HG02852 (cell line): ENCODE data around the gene ZDHHC22.
A peak's percentile ranks its signal among the peaks of the same experiment; 100 is the strongest.

Experiments used
- ATAC-seq: cut with Tn5 transposase; IDR thresholded peaks from one replicate; pipeline ENCODE4 v1.9.1; 2021; ENCODE audit warnings: mild to moderate bottlenecking, moderate library complexity; ENCODE audit not compliant: unreplicated experiment

The ZDHHC22 gene

DNA sequence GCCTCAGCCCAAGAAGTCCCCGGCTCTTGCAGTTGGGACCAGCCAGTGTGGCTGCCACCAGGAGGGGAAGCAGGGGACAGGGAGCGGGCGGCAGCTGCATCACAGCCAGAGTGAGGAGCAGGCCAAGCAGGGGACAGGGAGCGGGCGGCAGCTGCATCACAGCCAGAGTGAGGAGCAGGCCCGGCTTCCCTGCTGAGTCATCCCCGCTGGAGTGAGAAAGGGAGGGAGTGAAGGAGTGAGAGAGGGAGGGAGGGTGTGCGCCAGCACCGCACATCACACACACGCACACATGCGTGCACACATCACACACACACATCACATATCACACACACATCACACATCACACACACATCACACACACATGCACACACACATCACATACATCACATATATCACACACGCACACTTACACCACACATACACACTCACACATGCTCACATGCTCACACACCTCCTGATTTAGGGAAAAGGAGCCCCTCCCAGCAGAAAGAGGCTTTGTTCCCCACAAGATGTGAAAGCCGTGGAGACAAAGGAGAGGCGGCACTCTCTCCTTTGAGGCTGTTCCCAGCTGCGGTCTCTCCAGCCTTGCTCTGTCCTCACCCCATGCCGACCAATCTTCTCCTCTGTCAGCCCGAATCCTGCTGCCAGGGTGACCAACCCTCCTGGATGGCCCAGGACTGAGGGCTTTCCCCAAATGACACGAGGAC is 16.7 kb upstream of the ZDHHC22 start:
- no peak for ATAC-seq

DNA sequence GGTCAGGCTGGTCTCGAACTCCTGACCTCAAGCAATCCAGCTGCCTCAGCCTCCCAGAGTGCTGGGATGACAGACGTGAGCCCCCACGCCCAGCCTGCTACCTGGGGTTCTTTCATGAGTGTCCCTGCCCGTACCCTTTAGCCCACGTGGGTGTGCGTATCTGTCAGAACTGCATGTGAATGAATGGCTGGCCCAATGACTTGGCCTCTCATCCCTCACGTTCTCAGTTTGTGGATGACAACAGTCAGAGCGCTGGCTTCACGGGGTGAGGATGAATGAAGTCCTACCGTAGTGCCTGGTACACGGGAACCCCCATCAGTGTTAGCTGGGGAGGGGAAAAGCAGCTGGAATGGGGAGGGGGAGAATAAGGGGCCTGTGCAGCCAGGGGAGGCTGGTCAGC is 16.1 kb upstream of the ZDHHC22 start:
- ATAC-seq, result no peak

DNA sequence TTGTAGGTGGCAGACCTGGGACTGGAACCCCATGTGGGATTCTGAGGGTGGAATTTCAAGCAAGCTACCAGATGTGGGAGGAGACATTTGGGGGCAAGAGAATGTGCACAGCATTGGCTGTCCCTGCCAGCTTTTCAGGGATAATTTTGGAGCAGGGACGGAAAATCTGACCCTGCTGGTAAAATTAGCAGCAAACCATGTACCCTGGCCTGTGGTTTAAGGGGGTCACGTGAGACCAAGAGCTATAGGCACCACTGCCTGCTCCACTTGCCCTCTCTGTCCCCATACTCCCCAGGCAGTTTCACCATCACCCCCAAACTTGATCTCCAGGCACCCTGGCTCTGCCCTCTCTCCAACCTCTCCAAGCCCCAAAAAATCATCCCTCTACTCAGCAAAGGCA is 13.5 kb upstream of the ZDHHC22 start:
- no peak for ATAC-seq

DNA sequence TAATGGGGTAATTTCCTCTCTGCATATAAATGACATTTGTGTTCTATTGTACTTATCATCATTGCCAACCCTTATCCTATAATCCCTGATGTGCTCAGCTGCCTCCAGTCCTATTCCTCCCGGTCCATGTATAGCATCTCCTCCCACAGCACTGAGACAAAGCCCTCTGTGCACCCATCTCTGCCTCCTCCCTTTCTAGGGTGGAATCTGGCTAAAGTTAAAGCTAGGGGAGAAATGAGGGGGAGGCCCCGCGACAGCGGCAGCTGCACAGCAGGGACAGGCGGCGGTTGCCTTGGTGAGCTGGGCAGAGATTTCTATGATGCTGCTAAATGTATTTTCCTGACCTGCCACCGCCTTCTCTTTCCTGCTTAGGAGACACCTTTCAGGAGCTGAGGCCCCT is 12.8 kb upstream of the ZDHHC22 start:
- ATAC-seq, result no peak

DNA sequence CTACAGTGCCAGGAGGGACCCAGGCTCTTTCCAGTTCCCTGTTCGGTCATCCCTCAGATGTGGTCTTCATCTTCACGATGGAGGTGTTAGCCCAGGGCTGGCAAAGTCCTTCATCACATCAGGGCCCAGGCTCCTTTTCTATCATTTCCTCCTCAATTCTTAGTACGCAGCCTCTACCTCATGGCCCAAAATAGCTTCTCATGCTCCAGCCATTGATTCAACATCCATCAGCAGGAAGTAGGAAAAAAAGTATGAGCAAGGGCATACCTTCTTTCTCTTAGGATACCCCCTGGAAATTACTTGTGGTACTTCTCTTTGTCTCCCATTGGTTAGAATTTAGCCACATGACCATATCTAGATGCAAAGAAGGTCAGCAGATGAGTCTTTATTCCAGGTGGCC is 12.2 kb upstream of the ZDHHC22 start:
- no peak for ATAC-seq

DNA sequence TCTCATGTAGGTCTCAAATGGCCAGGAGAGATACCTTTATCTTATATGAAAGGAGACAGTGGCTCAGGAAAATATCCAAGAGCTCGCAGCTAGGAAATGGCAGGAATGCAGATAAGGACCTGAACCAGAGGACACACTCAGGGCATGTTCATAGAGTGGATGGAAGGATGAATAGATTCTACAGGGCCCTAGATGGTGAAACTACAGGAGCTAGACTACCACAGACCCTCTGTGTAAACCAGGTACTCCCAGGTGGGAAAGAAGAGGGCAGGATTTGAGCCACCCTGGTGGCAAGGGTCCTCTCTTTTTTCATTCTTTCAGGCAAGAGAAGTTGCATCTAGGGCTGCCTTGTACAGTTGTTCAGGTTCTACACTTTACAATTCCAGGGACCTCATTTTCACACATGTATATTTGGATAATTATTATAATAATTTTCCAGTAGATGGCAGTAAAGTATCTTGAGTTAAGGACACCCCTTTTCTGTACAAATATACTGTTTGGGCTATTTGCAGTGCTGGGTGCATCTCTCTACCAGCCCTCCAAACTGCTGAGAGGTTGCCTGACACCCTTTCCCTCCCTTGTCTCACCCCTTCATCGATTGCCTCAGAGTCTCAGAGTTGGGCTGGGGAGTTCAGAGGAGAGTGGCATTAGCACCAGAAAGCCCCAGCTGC is 10.5 kb upstream of the ZDHHC22 start:
- ATAC-seq, result no peak

DNA sequence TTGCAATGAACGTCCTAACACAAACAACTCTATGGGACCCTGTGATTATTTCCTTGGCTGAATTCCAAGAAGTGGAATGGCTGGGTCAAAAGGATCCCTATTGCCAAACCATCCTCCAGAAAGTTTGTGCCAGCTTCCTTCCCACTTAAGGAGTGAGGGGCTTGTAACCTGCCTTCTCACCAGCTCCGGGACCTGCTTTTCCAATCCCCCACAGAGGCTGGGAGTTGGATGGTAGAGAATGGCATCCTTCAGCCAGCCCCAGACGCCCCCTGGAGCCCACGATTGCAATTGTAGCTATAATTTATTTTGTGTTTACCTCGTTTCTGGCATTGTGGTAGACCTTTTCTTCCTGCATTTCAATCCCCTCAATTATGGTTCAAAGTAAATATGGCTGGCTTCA is 9.7 kb upstream of the ZDHHC22 start:
- ATAC-seq, result no peak

DNA sequence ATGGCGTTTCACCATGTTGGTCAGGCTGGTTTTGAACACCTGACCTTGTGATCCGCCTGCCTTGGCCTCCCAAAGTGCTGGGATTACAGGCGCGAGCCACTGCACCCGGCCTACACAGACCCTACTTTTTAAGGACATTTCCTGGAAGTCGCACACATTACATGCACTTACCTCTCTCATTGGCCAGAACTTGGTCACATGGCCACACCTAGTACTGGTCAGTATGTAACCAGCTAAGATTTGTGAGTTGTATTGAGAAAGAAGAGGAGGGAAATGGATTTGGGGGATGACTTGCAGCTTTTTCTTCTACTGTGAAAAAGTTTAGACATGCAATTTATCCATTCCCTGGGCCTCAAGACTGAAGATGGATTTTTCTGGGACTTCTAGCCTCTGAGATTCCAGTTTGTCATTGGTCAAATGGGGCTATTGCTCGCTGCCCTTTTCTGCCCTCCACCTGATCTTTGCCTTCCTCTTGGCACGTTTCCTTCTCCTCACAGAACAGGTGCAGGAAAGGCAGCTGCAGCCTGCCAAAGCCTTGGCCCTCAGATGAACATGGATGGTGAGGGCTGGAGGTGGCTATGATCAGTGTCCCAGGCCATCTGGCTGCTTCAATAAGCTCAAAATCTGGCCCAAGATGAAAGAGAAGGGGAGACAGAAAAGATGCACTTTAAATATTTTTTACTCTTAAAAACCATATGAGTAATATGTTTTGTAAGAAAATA is 7.1 kb upstream of the ZDHHC22 start:
- ATAC-seq, result no peak

DNA sequence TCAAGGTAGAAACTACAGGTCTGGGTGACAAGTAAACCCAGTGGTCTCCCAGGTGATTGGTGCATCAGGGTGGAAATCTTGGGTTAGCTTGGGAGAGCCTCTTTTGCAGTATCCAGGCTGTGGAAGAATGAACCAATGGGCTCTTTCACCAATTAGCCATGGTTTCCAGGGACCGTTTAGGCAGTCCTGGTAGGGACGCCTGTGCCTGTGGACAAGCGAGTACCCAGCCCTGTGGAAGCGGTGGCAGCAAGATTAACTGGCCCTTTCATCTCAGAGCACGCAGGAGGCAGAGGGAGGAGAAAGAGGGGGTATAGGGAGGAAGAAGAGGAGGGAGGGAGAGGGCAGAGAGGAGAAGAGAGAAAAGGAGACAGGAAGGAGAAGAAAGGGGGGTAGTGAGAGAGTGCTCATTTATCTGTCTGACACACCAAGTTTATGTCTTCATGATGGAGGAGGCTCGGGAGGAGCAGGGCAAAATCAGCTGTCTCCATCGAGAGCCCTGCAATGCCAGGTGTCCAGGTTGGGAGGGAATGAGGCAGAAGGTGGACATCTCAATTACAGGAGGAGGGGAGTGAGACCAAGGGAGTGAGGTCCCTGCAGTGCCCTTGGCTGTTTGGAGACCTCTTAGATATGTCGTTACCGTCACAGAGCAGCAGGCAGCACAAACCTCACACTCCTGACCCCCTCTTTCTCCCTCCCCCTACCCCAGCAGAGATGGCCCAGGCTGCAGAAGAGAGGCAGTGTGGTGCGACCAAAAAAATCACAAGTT is 4.6 kb upstream of the ZDHHC22 start:
- no peak for ATAC-seq

DNA sequence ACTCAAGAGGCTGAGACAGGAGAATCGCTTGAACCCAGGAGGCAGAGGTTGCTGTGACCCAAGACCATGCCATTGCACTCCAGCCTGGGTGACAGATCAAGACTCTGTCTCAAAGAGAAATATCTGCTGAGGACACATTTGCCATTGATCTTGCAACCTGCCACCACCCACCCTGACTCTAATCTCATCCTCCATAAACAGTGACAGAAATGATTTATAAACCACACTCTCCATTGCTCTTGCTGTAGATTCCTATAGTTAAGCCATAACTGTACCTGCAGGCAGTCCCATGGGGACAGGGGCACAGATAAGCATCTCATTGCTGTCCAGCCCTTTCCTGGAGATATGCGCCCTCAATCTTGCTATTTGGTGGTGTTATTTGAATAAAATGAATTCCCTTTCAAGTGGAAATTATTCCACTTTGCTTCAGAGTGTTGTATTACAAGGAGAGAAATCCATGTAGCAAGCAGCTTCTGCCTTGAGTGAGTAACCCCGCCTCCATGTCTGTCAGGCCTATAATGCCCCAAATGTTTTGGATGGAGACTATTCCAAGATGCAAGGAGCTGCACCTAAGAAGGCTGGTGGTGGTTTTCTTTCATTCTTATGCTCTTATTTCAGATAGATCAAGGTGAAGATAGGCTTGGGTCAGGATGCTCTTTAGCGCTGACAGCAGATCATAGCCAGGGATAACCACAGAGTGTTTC is 3.0 kb upstream of the ZDHHC22 start:
- ATAC-seq, result no peak

DNA sequence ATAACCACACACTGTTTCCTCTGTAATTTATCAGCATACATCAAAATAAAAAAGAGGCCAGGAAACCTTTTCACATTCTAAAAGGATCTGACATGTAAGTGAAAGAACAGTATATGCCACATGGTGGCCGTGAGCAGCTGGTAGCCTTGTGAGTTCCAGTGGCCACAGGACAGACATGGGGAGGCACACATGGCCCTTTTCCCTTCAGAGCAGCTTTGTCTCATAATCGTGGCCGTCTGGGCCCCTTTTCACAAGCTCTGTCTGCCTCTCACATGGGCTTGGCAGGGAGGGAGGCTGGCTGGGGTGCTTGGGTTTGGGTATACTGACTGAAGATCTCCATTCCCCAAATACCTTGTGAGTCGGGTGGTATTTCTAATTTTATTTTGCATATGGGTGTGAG is 1.5 kb upstream of the ZDHHC22 start:
- no peak for ATAC-seq

DNA sequence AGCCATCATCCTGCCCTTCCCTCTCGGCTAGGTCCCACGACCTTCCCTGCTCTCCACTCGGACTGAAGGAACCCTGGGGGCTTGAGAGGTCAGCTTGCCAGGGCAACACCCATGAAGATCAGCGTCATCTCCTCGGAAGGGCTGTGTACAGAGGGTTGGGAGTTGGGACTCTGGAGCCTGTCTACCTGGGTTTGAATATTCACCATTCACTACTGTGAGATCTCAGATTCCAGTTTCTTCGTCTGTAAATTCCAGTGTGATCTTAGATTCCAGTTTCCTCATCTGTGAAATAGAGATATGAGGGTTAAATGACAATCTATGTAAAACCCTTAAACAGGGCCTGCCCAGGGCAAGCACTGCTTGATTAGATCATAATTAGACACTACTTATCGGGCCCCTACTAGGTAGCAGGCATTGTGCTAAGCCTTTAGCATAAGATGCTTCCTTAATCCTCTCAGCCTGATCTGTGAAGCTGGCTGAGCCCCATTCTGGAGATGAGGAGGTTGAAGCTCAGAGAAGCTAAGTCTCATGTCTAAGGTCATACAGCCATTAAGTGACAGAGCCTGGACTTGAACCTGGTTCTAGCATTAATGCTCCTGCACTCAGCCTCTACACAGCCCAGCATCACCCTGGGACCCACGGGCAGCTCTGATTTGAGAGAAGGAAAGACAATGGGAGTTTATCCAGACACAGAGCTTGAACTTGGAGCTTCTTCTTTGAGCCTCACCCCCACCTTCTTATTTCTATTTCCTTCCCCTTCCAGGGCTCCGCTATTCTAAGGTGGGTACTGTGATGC is 612 bp upstream of the ZDHHC22 start:
- no peak for ATAC-seq

DNA sequence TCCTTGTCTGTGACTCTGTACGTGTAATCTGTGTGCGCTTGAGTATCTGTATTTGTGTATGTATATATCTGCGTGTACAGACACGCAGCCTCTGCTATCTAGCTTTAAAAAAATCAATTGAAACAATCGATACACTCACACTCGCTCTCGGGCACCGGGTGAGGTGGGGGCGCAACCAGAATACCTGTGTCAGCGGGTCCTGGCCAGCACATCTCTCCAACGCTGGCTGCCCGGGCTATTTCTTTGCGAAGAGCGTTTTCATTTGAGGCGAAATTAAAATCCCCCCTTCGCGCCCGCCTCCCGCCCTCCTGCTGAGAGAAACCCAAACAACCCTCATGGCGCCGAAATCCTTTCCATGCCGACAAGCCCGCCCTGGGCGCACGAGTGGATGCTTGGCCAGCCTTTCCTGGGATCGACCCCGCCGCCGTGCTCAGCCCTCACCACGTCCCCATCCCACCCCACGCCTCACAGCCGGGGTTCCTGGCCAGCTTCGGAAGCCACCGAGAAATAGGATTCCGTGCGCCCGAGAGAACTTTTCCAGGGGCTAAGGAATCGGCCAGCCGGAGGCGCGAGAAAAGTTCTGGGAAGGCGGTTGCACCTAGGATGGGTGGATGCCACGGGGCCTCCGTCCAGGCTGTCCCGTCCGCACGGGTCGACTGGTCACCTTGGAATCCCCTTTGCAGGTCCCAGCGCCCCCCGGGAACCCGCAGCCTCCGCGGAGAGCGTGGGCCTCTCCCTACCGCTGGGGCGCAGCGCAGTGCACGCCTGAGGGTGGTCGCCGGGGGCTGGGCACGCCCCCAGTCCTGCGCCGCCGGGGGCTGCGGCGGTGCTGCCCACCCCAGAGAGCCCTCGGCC is 1.0 kb downstream of the ZDHHC22 start:
- ATAC-seq, result no peak

DNA sequence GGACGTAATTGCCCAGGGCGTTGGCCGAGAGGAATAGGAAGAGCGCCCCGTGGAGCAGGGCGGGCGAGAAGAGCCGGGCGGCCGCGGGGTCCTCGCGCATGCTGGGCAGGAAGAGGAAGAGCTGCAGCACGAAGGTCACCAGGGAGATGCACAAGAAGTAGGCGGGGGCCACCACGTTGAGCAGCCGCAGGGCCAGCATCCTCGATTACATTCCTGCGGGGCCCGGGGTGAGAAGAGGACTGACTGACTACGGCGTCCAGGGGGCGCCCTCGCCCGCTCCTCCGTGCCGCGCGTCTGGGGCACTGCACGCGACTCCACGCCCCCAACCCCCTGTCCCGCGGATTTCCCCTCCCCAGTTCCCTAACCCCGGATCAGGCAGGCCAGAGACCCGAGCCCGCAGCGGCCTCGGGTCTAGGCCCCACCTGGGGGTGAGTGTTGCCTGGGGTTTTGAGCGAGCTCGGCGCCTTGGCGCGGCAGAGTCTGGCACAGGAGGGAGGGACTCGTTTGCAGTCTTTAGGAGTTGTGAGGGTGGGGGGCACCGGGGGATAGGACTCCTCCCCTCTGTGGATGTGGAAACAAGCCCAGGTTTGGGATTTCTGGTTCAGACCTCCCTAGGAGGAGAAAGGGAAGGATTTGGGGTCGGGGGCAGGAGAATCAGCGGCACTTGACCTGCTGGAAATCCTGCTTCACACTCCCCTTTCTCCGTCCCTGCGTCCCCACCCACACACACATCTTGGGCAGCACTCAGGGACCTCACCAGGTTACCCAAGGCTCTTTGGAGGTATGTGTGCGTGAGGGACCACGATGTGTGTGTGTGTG is 1.8 kb downstream of the ZDHHC22 start:
- no peak for ATAC-seq

DNA sequence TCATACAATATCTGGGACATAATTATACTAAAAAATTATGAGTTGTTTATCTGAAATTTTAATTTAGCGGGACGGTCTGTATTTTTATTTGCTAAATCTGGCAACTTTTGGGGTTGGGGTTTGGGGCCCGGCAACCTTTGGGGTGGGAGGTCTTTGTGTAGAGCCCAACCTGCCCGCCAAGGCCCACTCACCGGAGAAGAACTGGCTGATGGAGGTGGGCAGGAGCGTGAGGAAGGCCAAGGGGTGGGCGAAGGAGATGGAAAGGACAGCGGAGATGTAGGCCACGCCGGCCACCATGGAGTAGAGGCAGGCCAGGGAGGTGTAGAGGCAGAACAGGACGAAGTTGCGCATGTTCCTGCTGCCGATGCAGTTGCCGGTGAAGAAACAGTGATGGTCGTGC is 2.6 kb downstream of the ZDHHC22 start:
- ATAC-seq, result no peak

DNA sequence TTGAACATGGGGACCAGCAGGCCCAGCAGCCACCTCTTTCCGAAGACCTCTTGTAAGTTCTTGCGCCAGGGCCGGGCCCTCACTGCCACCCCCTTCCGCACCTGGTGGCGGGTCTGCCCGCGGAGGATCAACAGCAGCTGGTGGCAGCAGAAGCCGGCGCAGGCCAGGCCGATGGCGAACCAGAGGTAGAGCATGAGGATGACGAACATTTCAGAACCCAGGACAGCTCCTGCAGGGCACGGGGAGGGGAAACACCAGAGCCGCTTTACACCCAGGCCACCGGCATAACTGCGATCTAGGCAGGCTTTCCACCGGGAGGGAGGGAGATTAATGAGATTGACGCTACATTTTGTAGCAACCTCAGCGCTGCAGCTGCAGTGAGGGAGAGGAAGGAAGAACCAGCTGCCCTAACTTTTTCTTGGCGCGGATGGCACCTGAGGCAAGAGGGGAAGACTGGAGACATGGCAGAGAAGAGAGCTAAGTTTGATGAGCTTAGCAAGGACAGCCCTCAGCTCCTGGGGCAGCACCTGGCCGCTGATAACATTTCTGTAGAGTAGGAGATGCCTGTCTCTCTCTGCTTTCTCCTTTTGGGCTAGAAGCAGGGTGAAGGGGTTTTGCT is 7.8 kb downstream of the ZDHHC22 start:
- peak; percentile 64 for ATAC-seq

DNA sequence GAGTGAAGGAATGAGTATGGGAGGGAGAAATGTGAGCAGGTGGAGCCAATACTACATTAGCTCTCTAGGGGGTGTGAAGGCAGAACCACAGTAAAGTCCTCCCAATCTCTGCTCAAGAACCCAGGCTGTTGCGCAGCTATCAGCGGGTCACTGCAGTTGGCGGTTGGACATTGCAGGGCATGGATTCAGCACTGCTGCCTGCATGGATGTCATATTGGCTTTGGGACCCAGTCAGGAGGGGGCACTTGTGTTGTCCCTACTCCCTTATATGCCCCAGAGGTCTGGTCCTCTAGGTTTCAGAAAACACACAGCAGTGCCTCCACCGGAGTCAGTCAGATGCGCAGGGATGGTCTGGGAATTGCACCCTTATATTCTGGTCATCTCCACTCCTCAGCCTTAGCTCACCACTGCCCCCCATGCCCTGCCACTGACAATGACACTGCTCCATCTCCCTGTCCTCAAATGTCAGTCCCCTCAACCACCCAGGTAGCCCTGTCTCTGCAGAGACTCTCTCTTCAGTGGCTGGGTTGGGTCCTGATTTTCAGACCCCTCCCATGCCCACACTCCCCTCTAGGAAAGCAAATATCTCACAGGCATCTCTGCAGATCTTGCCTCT is 9.6 kb downstream of the ZDHHC22 start:
- ATAC-seq, result no peak
